Smooth muscle cell (in vitro differentiated cells): ENCODE data around the gene NRCAM. TPM values are rescaled to one million over a fixed set of nuclear protein-coding genes. Genes with fewer than 3 reads are reported as not detected.

Experiments used
- DNase-seq: peaks from one replicate; lab custom pipeline; 2025; ENCODE audit not compliant: unreplicated experiment; lab: John Stamatoyannopoulos, UW
- H2AFZ ChIP-seq: fragments of 200-600 bp; sonication (generic); 2 replicates; pipeline ENCODE4 v1.6.0; 2016; ENCODE audit warnings: antibody characterized with exemption, low read depth, mild to moderate bottlenecking
- H3F3A ChIP-seq: fragments of 200-600 bp; sonication (generic); 2 replicates; pipeline ENCODE4 v1.6.0; 2017; ENCODE audit warnings: antibody characterized with exemption, low read depth
- H3K27ac ChIP-seq: fragments of 200-600 bp; sonication (generic); 2 replicates; pipeline ENCODE4 v1.5.1; 2016; ENCODE audit warnings: low read depth, mild to moderate bottlenecking
- H3K27me3 ChIP-seq: fragments of 200-600 bp; sonication (generic); 2 replicates; pipeline ENCODE4 v1.6.1; 2016; ENCODE audit warnings: low read depth, mild to moderate bottlenecking
- H3K36me3 ChIP-seq: fragments of 200-600 bp; sonication (generic); 2 replicates; pipeline ENCODE4 v1.5.1; 2016; ENCODE audit warnings: low read depth
- H3K4me1 ChIP-seq: fragments of 200-600 bp; sonication (generic); 2 replicates; pipeline ENCODE4 v1.5.1; 2016; ENCODE audit warnings: low read depth
- H3K4me2 ChIP-seq: fragments of 200-600 bp; sonication (generic); 2 replicates; pipeline ENCODE4 v1.6.0; 2016; ENCODE audit warnings: mild to moderate bottlenecking
- H3K4me3 ChIP-seq: fragments of 200-600 bp; sonication (generic); 2 replicates; pipeline ENCODE4 v1.5.1; 2016; ENCODE audit warnings: mild to moderate bottlenecking
- H3K79me2 ChIP-seq: fragments of 200-600 bp; sonication (generic); 2 replicates; pipeline ENCODE4 v1.6.0; 2016; ENCODE audit warnings: low read depth, mild to moderate bottlenecking
- H3K9ac ChIP-seq: fragments of 200-600 bp; sonication (generic); 2 replicates; pipeline ENCODE4 v1.6.0; 2016; ENCODE audit warnings: low read depth
- H3K9me3 ChIP-seq: fragments of 200-600 bp; sonication (generic); replicated peaks from 2 replicates; pipeline ENCODE4 v1.5.1; 2016; ENCODE audit warnings: low read depth
- H4K20me1 ChIP-seq: fragments of 200-600 bp; sonication (generic); 2 replicates; pipeline ENCODE4 v1.6.0; 2016; ENCODE audit warnings: low read depth
- CTCF ChIP-seq: fragments of 200-600 bp; sonication (generic); IDR thresholded peaks from 2 replicates; pipeline ENCODE4 v1.5.1; 2017; ENCODE audit warnings: borderline replicate concordance, mild to moderate bottlenecking, antibody characterized with exemption; ENCODE audit not compliant: insufficient read depth, poor library complexity, severe bottlenecking
- WGBS: methylation state at CpG from one replicate; pipeline ENCODE4 v1.1.7; 2016; ENCODE audit warnings: low lambda C conversion rate; 5-methylcytosine and 5-hydroxymethylcytosine counted together
- polyA plus RNA-seq: library from polyadenylated mRNA; unstranded; fragments of >200 nt; fragmentation: Nextera tagmentation; extraction: Ambion mirVana; gene quantifications from 2 replicates; pipeline ENCODE4 v1.2.1, GENCODE V29; 2016
- total RNA-seq: library from RNA; depleted of rRNA; stranded (reverse); fragments of >200 nt; gene quantifications from 2 replicates; pipeline ENCODE4 v1.2.3, GENCODE V29; 2014

NRCAM gene
- total and polyA plus RNA-seq, 2 experiments from 2014 or later, result 0.49 TPM; not detected in 1

GRCh38 chr7:108251700-108252099 is 204.5 kb downstream of the NRCAM start:
- no peak overlapping the region for H3K27ac ChIP-seq
- WGBS, result 76% methylated on average over 1 of the region's 1 CpG
- H3K36me3 ChIP-seq, result no peaks in the 10 kb centered on the region
- H3K4me1 ChIP-seq, result no peaks in the 10 kb centered on the region
- no peaks in the 10 kb centered on the region for H3K9me3 ChIP-seq
- no peak overlapping the region for H3K9ac ChIP-seq
- TF ChIP-seq CTCF, result no peak
- H3K4me3 ChIP-seq, result no peak overlapping the region
- H2AFZ ChIP-seq, result no peak overlapping the region
- no peaks in the 10 kb centered on the region for H4K20me1 ChIP-seq
- H3F3A ChIP-seq, result no peaks in the 10 kb centered on the region
- DNase-seq, result no peak
- no peaks in the 10 kb centered on the region for H3K79me2 ChIP-seq
- no peak overlapping the region for H3K4me2 ChIP-seq
- H3K27me3 ChIP-seq, result no peaks in the 10 kb centered on the region

DNA sequence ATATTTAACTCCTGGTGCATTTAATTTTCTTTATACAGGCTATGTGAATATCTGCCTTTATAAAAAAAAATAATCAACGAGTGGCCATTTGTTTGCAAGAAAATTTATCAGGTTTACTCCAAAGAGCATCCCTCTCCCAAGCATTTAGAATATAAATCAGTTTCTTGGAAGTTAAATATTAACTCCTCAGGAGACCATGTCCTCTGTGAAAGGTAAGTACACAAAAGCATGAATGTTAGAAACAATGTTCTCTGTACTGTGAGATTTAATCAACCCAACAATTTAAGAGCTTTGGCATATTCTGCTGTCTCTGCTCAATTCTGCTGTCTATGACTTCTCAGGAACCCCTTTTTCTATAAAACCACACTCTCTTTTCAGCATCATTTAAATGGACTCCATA is 206.8 kb downstream of the NRCAM start:
- Histone ChIP-seq H3F3A (no peaks in the 10 kb centered on the region), H3K36me3 (no peaks in the 10 kb centered on the region), H3K9ac (no peak overlapping the region), H3K4me2 (no peak overlapping the region), H3K27ac (no peak overlapping the region), H2AFZ (no peak overlapping the region), H3K4me1 (no peaks in the 10 kb centered on the region), H3K79me2 (no peaks in the 10 kb centered on the region), H3K4me3 (no peak overlapping the region), H3K27me3 (no peaks in the 10 kb centered on the region), H4K20me1 (no peaks in the 10 kb centered on the region), H3K9me3 (no peaks in the 10 kb centered on the region)
- no peak for DNase-seq
- TF ChIP-seq CTCF, result no peak
- WGBS, result 87% methylated on average over 1 of the region's 1 CpG

DNA sequence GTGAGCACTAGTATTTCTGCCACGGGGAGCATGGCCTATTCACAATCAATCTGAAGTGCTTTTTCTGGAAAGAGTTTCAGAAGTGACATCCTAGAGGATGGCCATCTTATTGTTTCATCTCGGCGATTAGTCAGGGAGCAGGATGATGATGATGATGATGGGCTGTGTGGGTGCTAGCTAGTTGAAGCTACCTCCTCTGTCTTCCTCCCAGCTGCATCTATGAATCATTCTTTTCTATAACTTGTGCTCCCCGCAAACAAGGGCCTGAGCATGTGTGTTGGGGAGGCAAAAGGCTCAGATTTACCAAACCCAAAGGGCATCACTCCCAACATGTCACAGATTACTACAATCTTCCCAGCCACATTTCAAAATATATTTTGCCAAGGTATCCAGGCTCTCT is 207.4 kb downstream of the NRCAM start:
- H3F3A ChIP-seq, result no peaks in the 10 kb centered on the region
- H4K20me1 ChIP-seq, result no peaks in the 10 kb centered on the region
- 94% methylated on average over 4 of the region's 4 CpGs for WGBS
- H3K9ac ChIP-seq, result no peak overlapping the region
- peaks cover 5% of the 10 kb centered on the region for H3K4me1 ChIP-seq
- H3K27me3 ChIP-seq, result no peaks in the 10 kb centered on the region
- H3K9me3 ChIP-seq, result no peaks in the 10 kb centered on the region
- no peak overlapping the region for H3K4me3 ChIP-seq
- no peak overlapping the region for H2AFZ ChIP-seq
- no peaks in the 10 kb centered on the region for H3K79me2 ChIP-seq
- no peak for DNase-seq
- TF ChIP-seq CTCF, result no peak
- H3K27ac ChIP-seq, result no peak overlapping the region
- H3K36me3 ChIP-seq, result no peaks in the 10 kb centered on the region
- H3K4me2 ChIP-seq, result no peak overlapping the region

DNA sequence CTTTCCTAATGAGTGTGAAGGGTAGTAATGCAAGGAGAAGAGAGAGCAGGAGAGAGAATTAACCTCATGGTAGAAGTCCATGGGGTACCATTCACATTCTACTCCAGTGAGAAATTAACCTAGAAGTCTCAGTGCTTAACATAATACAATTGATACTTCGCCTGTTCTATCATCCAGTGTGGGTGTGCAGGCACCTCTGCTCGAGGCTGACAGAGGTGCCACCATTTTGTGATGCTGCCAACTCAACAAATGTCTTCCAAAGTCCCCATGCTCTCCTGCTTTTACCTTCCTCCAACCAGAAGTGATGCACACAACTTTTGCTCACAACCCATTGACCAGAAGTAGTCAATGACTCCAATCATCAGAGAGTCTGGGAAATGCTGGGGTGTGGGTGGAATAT is 207.8 kb downstream of the NRCAM start:
- Histone ChIP-seq H3K4me1 (peaks cover 5% of the 10 kb centered on the region), H3K4me3 (no peak overlapping the region), H3K9me3 (no peaks in the 10 kb centered on the region), H4K20me1 (no peaks in the 10 kb centered on the region), H2AFZ (no peak overlapping the region), H3F3A (no peaks in the 10 kb centered on the region), H3K36me3 (no peaks in the 10 kb centered on the region), H3K79me2 (no peaks in the 10 kb centered on the region), H3K9ac (no peak overlapping the region), H3K27me3 (no peaks in the 10 kb centered on the region), H3K4me2 (no peak overlapping the region), H3K27ac (no peak overlapping the region)
- no peak for TF ChIP-seq CTCF
- 95% methylated on average over 2 of the region's 2 CpGs for WGBS
- no peak for DNase-seq
